Heart right ventricle (tissue), 16 donors: Measurements from ENCODE around the gene AKR1C4. TPM values are rescaled to one million over a fixed set of nuclear protein-coding genes. Genes with fewer than 3 reads are reported as not detected.
A peak's percentile ranks its signal among the peaks of the same experiment; 100 is the strongest.
"Not testable (repeated sequence)": the region's sequence is repeated elsewhere in the genome, so short reads cannot be mapped to it uniquely, and the experiment has no call there.

Source experiments
- ATAC-seq, 8 donors: fragments of 200-7000 bp; cut with Tn5 transposase; one replicate each; pipeline ENCODE4 v1.9.1; 2020; ENCODE audit warnings: mild to moderate bottlenecking in 8 of 8, moderate library complexity in 8 of 8, moderate number of reproducible peaks in 1 of 8
- DNase-seq, 2 donors: peaks; one replicate each; pipeline ENCODE4 v3.0.0-alpha.2; 2020
- H3K27ac ChIP-seq, 10 donors: fragments of 200-600 bp; sonication (generic) in 2 of 10; one replicate each; pipeline versions ENCODE4 v1.5.0 to v1.8.0; 2020 to 2022; ENCODE audit warnings: mild to moderate bottlenecking in 3 of 10
- H3K27me3 ChIP-seq, 7 donors: fragments of 200-600 bp; one replicate each; pipeline ENCODE4 v1.8.0; 2021 to 2022; ENCODE audit warnings: mild to moderate bottlenecking in 2 of 7
- H3K36me3 ChIP-seq, 9 donors: fragments of 200-600 bp; sonication (generic) in 1 of 9; one replicate each; pipeline versions ENCODE4 v1.5.0 to v1.8.0; 2020 to 2022; ENCODE audit warnings: mild to moderate bottlenecking in 2 of 9
- H3K4me1 ChIP-seq, 9 donors: fragments of 200-600 bp; sonication (generic) in 1 of 9; one replicate each; pipeline versions ENCODE4 v1.5.0 to v1.8.0; 2020 to 2022; ENCODE audit warnings: mild to moderate bottlenecking in 4 of 9
- H3K4me3 ChIP-seq, 10 donors: fragments of 200-600 bp; sonication (generic) in 2 of 10; one replicate each; pipeline versions ENCODE4 v1.5.0 to v1.8.0; 2020 to 2022; ENCODE audit warnings: mild to moderate bottlenecking in 7 of 10, moderate library complexity in 2 of 10
- H3K9me3 ChIP-seq, 11 donors: fragments of 200-600 bp in 10 of 11; sonication (generic) in 2 of 11; one replicate each; pipeline versions ENCODE4 v1.5.0 to v1.8.0; 2013 to 2022; ENCODE audit warnings: mild to moderate bottlenecking in 2 of 11, control low read depth in 1 of 11, moderate library complexity in 1 of 11
- CTCF ChIP-seq, 9 donors: fragments of 200-600 bp; sonication (generic) in 2 of 9; IDR thresholded peaks; one replicate each; pipeline versions ENCODE4 v1.5.0 to v1.8.0; 2021 to 2022; ENCODE audit warnings: antibody characterized with exemption in 9 of 9, mild to moderate bottlenecking in 5 of 9, moderate library complexity in 1 of 9
- WGBS, 2 donors: extraction: QIAGEN DNeasy Blood & Tissue Kit; methylation state at CpG; one replicate each; pipeline ENCODE4 v1.1.7; 2013; ENCODE audit warnings: inconsistent platforms in 1 of 2; 5-methylcytosine and 5-hydroxymethylcytosine counted together
- intact Hi-C, 10 donors: fragments of 100-400 bp; cut with DNase I; formaldehyde crosslinking; loops; one replicate each; pipeline versions ENCODE4 v1.11.1 to v1.14.2; 2022
- polyA plus RNA-seq, 2 donors: library from polyadenylated mRNA; stranded (reverse); fragments of 200-250 nt; gene quantifications; one replicate each; pipeline ENCODE4 v1.2.3, GENCODE V29; 2013
- total RNA-seq, 10 donors: library from RNA; stranded (reverse); fragmentation: NEBNext Ultra II Directional in 3 of 10; extraction: Animal tissue kit (Norgen Biotek cat#: 25700) in 3 of 10; gene quantifications; one replicate each; pipeline versions ENCODE4 v1.2.1 to v1.2.4, GENCODE V29; 2021 to 2023
- donor health status: Arrhythmogenic right ventricular cardiomyopathy.
- donor health status: ischemic (EF 13 %, LVEDD 7.1; RV severe dilation, severe dysfunction).
- donor health status: healthy with polysubstance abuse.
- donor health status: DM: no; HTN: yes; CAD: no.
- donor health status: DM: no; HTN: no; CAD: no.
- donor health status: ischemic (EF 25% LVEDD 6.9; RV normal size, moderate dysfunction).
- donor health status: ischemic (EF 25% LVEDD 5.7; RV mildly dilated, moderate dysfunction).
- donor health status: healthy.
- donor health status: DM: yes; HTN: yes; CAD: no.
- donor health status: Ischemic cardiomyopathy.
- donor health status: ischemic (EF 35%, LVEDD 5.7; RV mildly dilated, moderate dysfunction).
- donor health status: nonischemic (EF 11% LVEDD 7.7; RV severe dilation, severe dysfunction).
- donor health status: DM: yes; HTN: yes; CAD: no.
- donor health status: PGD.
- donor health status: ischemic (EF 29% LVEDD 5.4; RV normal size, mild dysfunction).
- donor health status: nonischemic (EF 23%, LVEDD 6.1; RV moderate dilation, normal function).

Gene AKR1C4
- total and polyA plus RNA-seq, 12 donors: not detected

- H3K4me1 ChIP-seq: no peaks in the 10 kb centered on the region
- no peaks in the 10 kb centered on the region for H3K27me3 ChIP-seq
- no peak overlapping the region for H3K27ac ChIP-seq
- DNase-seq (no peak), ATAC-seq (no peak)
- no peak for TF ChIP-seq CTCF (IDR thresholded peaks at IDR 0.05)
- H3K36me3 ChIP-seq: no peaks in the 10 kb centered on the region
- 41 to 88% methylated on average over 1 of the region's 1 CpG for WGBS, 2 donors
- H3K4me3 ChIP-seq: no peak overlapping the region
- intact Hi-C loops: no loop called here
- peaks cover 0 to 8% (median 0%) of the 10 kb centered on the region in 11 donors for H3K9me3 ChIP-seq
Measured at GRCh38 chr10:5242585-5242984, 45.9 kb downstream of the AKR1C4 start.

GRCh38 chr10:5243521-5243987 is 46.9 kb downstream of the AKR1C4 start:
- TF ChIP-seq CTCF (IDR thresholded peaks at IDR 0.05): no peak
- ATAC-seq: no peak
- intact Hi-C loops: no loop called here
- no peaks in the 10 kb centered on the region for H3K4me1 ChIP-seq
- H3K27me3 ChIP-seq: no peaks in the 10 kb centered on the region
- H3K9me3 ChIP-seq: no peaks in the 10 kb centered on the region
- no peak for DNase-seq
- no peak overlapping the region for H3K4me3 ChIP-seq
- no peaks in the 10 kb centered on the region for H3K36me3 ChIP-seq
- H3K27ac ChIP-seq: no peak overlapping the region
- 84 to 94% methylated on average over 1 of the region's 1 CpG for WGBS, 2 donors

- H3K9me3 ChIP-seq: peaks cover 0 to 6% (median 0%) of the 10 kb centered on the region in 11 donors
- H3K27me3 ChIP-seq: no peaks in the 10 kb centered on the region
- WGBS, 2 donors: 56 to 57% methylated on average over 8 of the region's 8 CpGs
- intact Hi-C loops: no loop called here
- TF ChIP-seq CTCF (IDR thresholded peaks at IDR 0.05): no peak
- H3K4me3 ChIP-seq: no peak overlapping the region
- H3K4me1 ChIP-seq: no peaks in the 10 kb centered on the region
- H3K27ac ChIP-seq: no peak overlapping the region
- DNase-seq: no peak
- H3K36me3 ChIP-seq: no peaks in the 10 kb centered on the region
- ATAC-seq: peak in 1 of 8 donors; percentile 35
Measured at GRCh38 chr10:5252177-5253037, 55.8 kb downstream of the AKR1C4 start.

- no peaks in the 10 kb centered on the region for H3K4me1 ChIP-seq
- H3K27ac ChIP-seq: no peak overlapping the region
- no peaks in the 10 kb centered on the region for H3K27me3 ChIP-seq
- peaks cover 0 to 10% (median 0%) of the 10 kb centered on the region in 11 donors for H3K9me3 ChIP-seq
- TF ChIP-seq CTCF (IDR thresholded peaks at IDR 0.05): no peak
- DNase-seq (no peak), ATAC-seq (no peak)
- WGBS, 2 donors: 90 to 92% methylated on average over 4 of the region's 4 CpGs
- H3K4me3 ChIP-seq: no peak overlapping the region
- no peaks in the 10 kb centered on the region for H3K36me3 ChIP-seq
- intact Hi-C loops: no loop called here
Measured at GRCh38 chr10:5254488-5254887, 57.9 kb downstream of the AKR1C4 start.

- H3K36me3 ChIP-seq, H3K4me3 ChIP-seq, H3K4me1 ChIP-seq, H3K9me3 ChIP-seq, H3K27me3 ChIP-seq, intact Hi-C loops, H3K27ac ChIP-seq, ATAC-seq, DNase-seq: not testable (repeated sequence)
- 80 to 85% methylated on average over 3 of the region's 3 CpGs for WGBS, 2 donors
Measured at GRCh38 chr10:5257768-5258167, 61.1 kb downstream of the AKR1C4 start.
